Sigmoid colon (tissue), 7 donors: ENCODE data around the gene MAGOH. TPM values are rescaled to one million over a fixed set of nuclear protein-coding genes. Genes with fewer than 3 reads are reported as not detected.

ENCODE experiments used
- DNase-seq: peaks from one replicate; pipeline ENCODE4 v3.0.0-alpha.2; 2019
- H3K27ac ChIP-seq, 4 donors: fragments of 200-600 bp; sonication (generic); one replicate each; pipeline ENCODE4 v1.5.1; 2016 to 2019; ENCODE audit warnings: mild to moderate bottlenecking in 1 of 4
- H3K27me3 ChIP-seq, 3 donors: fragments of 200-600 bp; sonication (generic); one replicate each; pipeline ENCODE4 v1.5.1; 2019; ENCODE audit warnings: mild to moderate bottlenecking in 1 of 3
- H3K36me3 ChIP-seq, 4 donors: fragments of 200-600 bp; sonication (generic); one replicate each; pipeline ENCODE4 v1.5.1; 2016 to 2019
- H3K4me1 ChIP-seq, 4 donors: fragments of 200-600 bp; sonication (generic); one replicate each; pipeline ENCODE4 v1.5.1; 2017 to 2019
- H3K4me3 ChIP-seq, 4 donors: fragments of 200-600 bp; sonication (generic); one replicate each; pipeline ENCODE4 v1.5.1; 2017 to 2019; ENCODE audit warnings: mild to moderate bottlenecking in 2 of 4, moderate library complexity in 1 of 4
- H3K9me3 ChIP-seq, 4 donors: fragments of 200-600 bp in 3 of 4; sonication (generic) in 3 of 4; one replicate each; pipeline versions ENCODE4 v1.5.1 to v1.6.1; 2013 to 2019
- CTCF ChIP-seq, 4 experiments: fragments of 450-650 bp in 3 of 4; fragments of 200-600 bp in 1 of 4; IDR thresholded peaks; one replicate each; pipeline ENCODE4 v1.5.1; 2016 to 2019; ENCODE audit warnings: antibody characterized with exemption in 4 of 4, mild to moderate bottlenecking in 3 of 4, moderate library complexity in 2 of 4
- EP300 ChIP-seq, 4 donors: sonication (generic); formaldehyde crosslinking; IDR thresholded peaks; one replicate each; pipeline ENCODE4 v1.6.1; 2017; ENCODE audit warnings: antibody characterized with exemption in 4 of 4
- POLR2A ChIP-seq, 2 donors: fragments of 450-650 bp; IDR thresholded peaks; one replicate each; pipeline ENCODE4 v1.6.1; 2016; ENCODE audit warnings: antibody characterized with exemption in 2 of 2, mild to moderate bottlenecking in 2 of 2, moderate library complexity in 2 of 2
- POLR2AphosphoS5 ChIP-seq, 4 donors: sonication (generic); formaldehyde crosslinking; IDR thresholded peaks; one replicate each; pipeline ENCODE4 v1.6.1; 2017; ENCODE audit warnings: antibody characterized with exemption in 4 of 4
- WGBS, 2 donors: extraction: QIAGEN DNeasy Blood & Tissue Kit; methylation state at CpG; one replicate each; pipeline ENCODE4 v1.1.7; 2013; 5-methylcytosine and 5-hydroxymethylcytosine counted together
- intact Hi-C: fragments of 100-400 bp; cut with DNase I; formaldehyde crosslinking; loops from one replicate; pipeline ENCODE4 v1.15.1; 2023
- polyA plus RNA-seq, 3 donors: library from polyadenylated mRNA; stranded (reverse); fragments of 200-250 nt; gene quantifications; one replicate each; pipeline ENCODE4 v1.2.3, GENCODE V29; 2013
- total RNA-seq, 4 donors: library from RNA; depleted of rRNA; stranded (reverse); fragments of >200 nt; gene quantifications; one replicate each; pipeline ENCODE4 v1.1.0, GENCODE V29; 2016
- donor health status: healthy with polysubstance abuse.
- donor health status: Bipolar disorder and iron deficiency.
- donor health status: healthy.

The MAGOH gene
- total and polyA plus RNA-seq, 7 donors, result 12.2 to 98.4 (median 46.4) TPM

- no peaks in the 10 kb centered on the region for H3K9me3 ChIP-seq
- peak overlapping the region in 2 of 4 donors; percentile 89 to 94 for H3K4me3 ChIP-seq
- intact Hi-C loops, result loop anchor here (10.0 kb wide), 1 partner anchor 491 kb away; no protein-coding TSS in a partner anchor
- 89 to 92% methylated on average over 11 of the region's 11 CpGs for WGBS, 2 donors
- peak; percentile 45 for DNase-seq
- no peak for TF ChIP-seq POLR2A (IDR thresholded peaks at IDR 0.05)
- TF ChIP-seq CTCF (IDR thresholded peaks at IDR 0.05), result no peak
- TF ChIP-seq EP300 (IDR thresholded peaks at IDR 0.05), result no peak
- no peak for TF ChIP-seq POLR2AphosphoS5 (IDR thresholded peaks at IDR 0.05)
- H3K27me3 ChIP-seq, result no peaks in the 10 kb centered on the region
- peaks cover 0 to 38% (median 31%) of the 10 kb centered on the region in 4 donors for H3K4me1 ChIP-seq
- peak overlapping the region; percentile 99 to 100 (median 100) for H3K27ac ChIP-seq
- H3K36me3 ChIP-seq, result no peaks in the 10 kb centered on the region
Measured at GRCh38 chr1:53195246-53196016, 42.9 kb downstream of the MAGOH start.

GRCh38 chr1:53190210-53190611 is 48.1 kb downstream of the MAGOH start:
- DNase-seq, result peak; percentile 51
- Histone ChIP-seq H3K9me3 (no peaks in the 10 kb centered on the region), H3K27me3 (no peaks in the 10 kb centered on the region), H3K4me1 (peaks cover 0 to 4% (median 2%) of the 10 kb centered on the region in 4 donors), H3K27ac (no peak overlapping the region), H3K36me3 (no peaks in the 10 kb centered on the region), H3K4me3 (no peak overlapping the region)
- TF ChIP-seq CTCF (IDR thresholded peaks at IDR 0.05) (no peak), EP300 (IDR thresholded peaks at IDR 0.05) (no peak), POLR2A (IDR thresholded peaks at IDR 0.05) (no peak), POLR2AphosphoS5 (IDR thresholded peaks at IDR 0.05) (no peak)
- intact Hi-C loops, result loop anchor here (10.0 kb wide), 1 partner anchor 485 kb away; no protein-coding TSS in a partner anchor
- 45 to 78% methylated on average over 10 of the region's 10 CpGs for WGBS, 2 donors

GRCh38 chr1:53189061-53189460 is 49.3 kb downstream of the MAGOH start:
- no peaks in the 10 kb centered on the region for H3K27me3 ChIP-seq
- intact Hi-C loops, result loop anchor here (5.0 to 10.0 kb wide), 2 partner anchors 282 to 344 kb away; partner anchors contain the start of gene ZYG11A
- WGBS, 2 donors, result 64 to 71% methylated on average over 5 of the region's 5 CpGs
- H3K4me3 ChIP-seq, result no peak overlapping the region
- no peaks in the 10 kb centered on the region for H3K36me3 ChIP-seq
- TF ChIP-seq POLR2A (IDR thresholded peaks at IDR 0.05) (no peak), POLR2AphosphoS5 (IDR thresholded peaks at IDR 0.05) (no peak), EP300 (IDR thresholded peaks at IDR 0.05) (no peak), CTCF (IDR thresholded peaks at IDR 0.05) (no peak)
- DNase-seq, result no peak
- no peak overlapping the region for H3K27ac ChIP-seq
- H3K9me3 ChIP-seq, result no peaks in the 10 kb centered on the region
- no peaks in the 10 kb centered on the region for H3K4me1 ChIP-seq

GRCh38 chr1:53188099-53188498 is 50.2 kb downstream of the MAGOH start:
- H3K36me3 ChIP-seq, result no peaks in the 10 kb centered on the region
- no peak overlapping the region for H3K4me3 ChIP-seq
- no peaks in the 10 kb centered on the region for H3K9me3 ChIP-seq
- no peaks in the 10 kb centered on the region for H3K4me1 ChIP-seq
- intact Hi-C loops, result loop anchor here (5.0 to 10.0 kb wide), 2 partner anchors 281 to 343 kb away; partner anchors contain the start of gene ZYG11A
- H3K27ac ChIP-seq, result no peak overlapping the region
- TF ChIP-seq EP300 (IDR thresholded peaks at IDR 0.05) (no peak), POLR2AphosphoS5 (IDR thresholded peaks at IDR 0.05) (no peak), POLR2A (IDR thresholded peaks at IDR 0.05) (no peak), CTCF (IDR thresholded peaks at IDR 0.05) (no peak)
- no peaks in the 10 kb centered on the region for H3K27me3 ChIP-seq
- WGBS, 2 donors, result 87 to 95% methylated on average over 4 of the region's 4 CpGs
- peak; percentile 33 for DNase-seq
